IPS-NIHi11 (cell line): Measurements from ENCODE around the gene CTSO.
"Not testable (repeated sequence)": the region's sequence is repeated elsewhere in the genome, so short reads cannot be mapped to it uniquely, and the experiment has no call there.

Experiments used
- DNase-seq: peaks from one replicate; pipeline ENCODE4 v3.0.0; 2012; ENCODE audit warnings: mixed read lengths, low spot score

The CTSO gene

GRCh38 chr4:155954939-155955338 is 1.3 kb upstream of the CTSO start:
- no peak for DNase-seq

- DNase-seq = no peak
Observed at GRCh38 chr4:155954118-155954685, 536 bp upstream of the CTSO start.

- DNase-seq = no peak
Observed at GRCh38 chr4:155952501-155952901, 1.2 kb downstream of the CTSO start.

GRCh38 chr4:155950461-155950860 is 3.2 kb downstream of the CTSO start:
- no peak for DNase-seq

GRCh38 chr4:155948541-155948940 is 5.1 kb downstream of the CTSO start:
- DNase-seq = no peak

GRCh38 chr4:155946486-155946885 is 7.2 kb downstream of the CTSO start:
- DNase-seq = no peak

- DNase-seq = no peak
Observed at GRCh38 chr4:155944516-155944915, 9.2 kb downstream of the CTSO start.

GRCh38 chr4:155943605-155944291 is 9.9 kb downstream of the CTSO start:
- DNase-seq = no peak

GRCh38 chr4:155941820-155942219 is 11.8 kb downstream of the CTSO start:
- DNase-seq = no peak

- no peak for DNase-seq
Observed at GRCh38 chr4:155941085-155941790, 12.4 kb downstream of the CTSO start.

- DNase-seq = no peak
Observed at GRCh38 chr4:155935389-155935986, 18.2 kb downstream of the CTSO start.

GRCh38 chr4:155934634-155935033 is 19.0 kb downstream of the CTSO start:
- not testable (repeated sequence) for DNase-seq

GRCh38 chr4:155931634-155932033 is 22.0 kb downstream of the CTSO start:
- DNase-seq = no peak

- no peak for DNase-seq
Observed at GRCh38 chr4:155930330-155930729, 23.3 kb downstream of the CTSO start.

GRCh38 chr4:155929833-155930232 is 23.8 kb downstream of the CTSO start:
- DNase-seq = no peak

GRCh38 chr4:155924637-155925036 is 29.0 kb downstream of the CTSO start:
- DNase-seq = no peak

GRCh38 chr4:155921597-155921996 is 32.1 kb downstream of the CTSO start:
- no peak for DNase-seq

GRCh38 chr4:155914782-155915181 is 38.9 kb downstream of the CTSO start:
- DNase-seq = no peak

GRCh38 chr4:155911905-155912304 is 41.8 kb downstream of the CTSO start:
- DNase-seq = no peak

- DNase-seq = no peak
Observed at GRCh38 chr4:155909615-155910226, 43.9 kb downstream of the CTSO start.

GRCh38 chr4:155908187-155909139 is 45.2 kb downstream of the CTSO start:
- DNase-seq = no peak
